B cell (primary cell): ENCODE data around the gene CATSPER3. TPM values are rescaled to one million over a fixed set of nuclear protein-coding genes. Genes with fewer than 3 reads are reported as not detected.
A peak's percentile ranks its signal among the peaks of the same experiment; 100 is the strongest.

ENCODE experiments used
- ATAC-seq: fragments of 200-7000 bp; cut with Tn5 transposase; one replicate; pipeline ENCODE4 v1.10.0; 2021; ENCODE audit warnings: low read depth, mild to moderate bottlenecking, moderate number of reproducible peaks, moderate library complexity
- CTCF ChIA-PET: fragments of 350-600 bp; sonication (Branson Sonifier 250); formaldehyde crosslinking; loops from one replicate; lab custom pipeline; 2021; ENCODE audit warnings: antibody characterized with exemption, inconsistent platforms; lab: Charles Lee
- POLR2A ChIA-PET: fragments of 350-600 bp; sonication (Branson Sonifier 250); formaldehyde crosslinking; loops from one replicate; lab custom pipeline; 2021; ENCODE audit warnings: antibody characterized with exemption; lab: Charles Lee
- DNase-seq: peaks from one replicate; pipeline ENCODE4 v3.0.0; 2013
- H2AFZ ChIP-seq: 2 replicates; pipeline ENCODE4 v1.6.1; 2012; ENCODE audit warnings: mild to moderate bottlenecking, low read depth, low read length; ENCODE audit not compliant: insufficient read depth, poor library complexity, severe bottlenecking
- H3K27ac ChIP-seq, 2 donors: 1 replicate in 1 of 2; 2 replicates in 1 of 2; pipeline ENCODE4 v1.5.1; 2012 to 2013; ENCODE audit warnings: low read length in 2 of 2, mild to moderate bottlenecking in 2 of 2, moderate library complexity in 1 of 2
- H3K27me3 ChIP-seq, 4 experiments: fragments of 200-600 bp in 1 of 4; sonication (generic) in 1 of 4; replicated peaks in 1 of 4; 1 replicate in 2 of 4; 2 replicates in 2 of 4; pipeline versions ENCODE4 v1.6.1 to v1.7.0; 2013 to 2016; ENCODE audit warnings: low read length in 3 of 4, mild to moderate bottlenecking in 2 of 4, mixed read lengths in 1 of 4, moderate library complexity in 1 of 4; ENCODE audit not compliant: insufficient read depth in 4 of 4, control insufficient read depth in 3 of 4; ENCODE audit errors: control extremely low read depth in 1 of 4
- H3K36me3 ChIP-seq, 2 experiments: replicated peaks in 1 of 2; 1 replicate in 1 of 2; 2 replicates in 1 of 2; pipeline versions ENCODE4 v1.6.1 to v1.7.1; 2013; ENCODE audit warnings: low read length in 1 of 2; ENCODE audit not compliant: insufficient read depth in 2 of 2, control insufficient read depth in 1 of 2; ENCODE audit errors: control extremely low read depth in 1 of 2, extremely low read depth in 1 of 2
- H3K4me1 ChIP-seq, 2 donors: fragments of 200-600 bp in 1 of 2; sonication (generic) in 1 of 2; 1 replicate in 1 of 2; 2 replicates in 1 of 2; pipeline versions ENCODE4 v1.5.1 to v1.6.1; 2013 to 2017; ENCODE audit warnings: low read length in 2 of 2; ENCODE audit not compliant: control insufficient read depth in 2 of 2, insufficient read depth in 2 of 2
- H3K4me2 ChIP-seq: replicated peaks from 2 replicates; pipeline ENCODE3; 2012; ENCODE audit warnings: mild to moderate bottlenecking, low read depth, low read length; ENCODE audit not compliant: poor library complexity, severe bottlenecking
- H3K4me3 ChIP-seq, 5 experiments: fragments of 200-600 bp in 1 of 5; sonication (generic) in 1 of 5; 1 replicate in 3 of 5; 2 replicates in 2 of 5; pipeline versions ENCODE4 v1.5.1 to v1.7.0; 2011 to 2016; ENCODE audit warnings: low read length in 4 of 5, mild to moderate bottlenecking in 4 of 5, low read depth in 2 of 5, control low read depth in 1 of 5, moderate library complexity in 1 of 5; ENCODE audit not compliant: insufficient read depth in 1 of 5; ENCODE audit errors: control extremely low read depth in 1 of 5, extremely low read depth in 1 of 5
- H3K79me2 ChIP-seq: fragments of 200-600 bp; sonication (generic); one replicate; pipeline ENCODE4 v1.6.0; 2016; ENCODE audit warnings: low read length; ENCODE audit not compliant: control insufficient read depth, insufficient read depth
- H3K9ac ChIP-seq: fragments of 200-600 bp; sonication (generic); 2 replicates; pipeline ENCODE4 v1.6.1; 2017; ENCODE audit warnings: mild to moderate bottlenecking, low read length, moderate library complexity
- H3K9me3 ChIP-seq, 3 donors: one replicate each; pipeline versions ENCODE4 v1.6.1 to v1.7.1; 2013; ENCODE audit warnings: low read length in 2 of 3; ENCODE audit not compliant: control insufficient read depth in 2 of 3, insufficient read depth in 1 of 3; ENCODE audit errors: control extremely low read depth in 1 of 3
- H4K20me1 ChIP-seq: 2 replicates; pipeline ENCODE4 v1.6.0; 2012; ENCODE audit warnings: mild to moderate bottlenecking, low read length; ENCODE audit not compliant: insufficient read depth, control insufficient read depth, poor library complexity, severe bottlenecking
- H3K27ac Mint-ChIP-seq: one replicate; pipeline ENCODE4 v1.8.0; 2021; ENCODE audit warnings: mixed read lengths
- H3K27me3 Mint-ChIP-seq: one replicate; pipeline ENCODE4 v1.8.0; 2021; ENCODE audit warnings: mixed read lengths
- H3K4me1 Mint-ChIP-seq: one replicate; pipeline ENCODE4 v1.8.0; 2021; ENCODE audit warnings: mixed read lengths
- H3K4me3 Mint-ChIP-seq: one replicate; pipeline ENCODE4 v1.8.0; 2021; ENCODE audit warnings: mixed read lengths
- H3K9me3 Mint-ChIP-seq: one replicate; pipeline ENCODE4 v1.8.0; 2022; ENCODE audit warnings: mixed read lengths; ENCODE audit not compliant: insufficient read depth
- EZH2 ChIP-seq: IDR thresholded peaks from 2 replicates; pipeline ENCODE4 v1.6.1; 2012; ENCODE audit warnings: borderline replicate concordance, low read depth, mild to moderate bottlenecking, moderate library complexity, low read length; ENCODE audit not compliant: insufficient read depth, poor library complexity, severe bottlenecking
- WGBS: methylation state at CpG from one replicate; pipeline ENCODE4 v1.1.5; 2013; ENCODE audit warnings: missing lambda C conversion rate; ENCODE audit not compliant: insufficient coverage; 5-methylcytosine and 5-hydroxymethylcytosine counted together
- intact Hi-C: fragments of 100-400 bp; cut with micrococcal nuclease; formaldehyde crosslinking; loops from one replicate; pipeline ENCODE4 v1.10.0; 2022
- polyA plus RNA-seq: library from polyadenylated mRNA; depleted of rRNA; stranded (reverse); fragments of >200 nt; gene quantifications from 2 replicates; pipeline ENCODE4 v1.2.3, GENCODE V29; 2012
- total RNA-seq, 2 donors: library from RNA; stranded (reverse); fragments of 120-200 nt in 1 of 2; gene quantifications; 1 replicate in 1 of 2; 2 replicates in 1 of 2; pipeline versions ENCODE4 v1.2.3 to v1.2.4, GENCODE V29; 2013 to 2022
- TF ChIP-seq, protein P1 (sequence below): fragments of 200-600 bp; IDR thresholded peaks from one replicate; pipeline ENCODE4 v1.8.0; 2022; ENCODE audit warnings: antibody characterized with exemption, mild to moderate bottlenecking

Gene CATSPER3
- total and polyA plus RNA-seq, 2 donors (not counting 1 experiment from before 2014, with no cell fraction given) = 0.79 to 1.3 TPM

DNA sequence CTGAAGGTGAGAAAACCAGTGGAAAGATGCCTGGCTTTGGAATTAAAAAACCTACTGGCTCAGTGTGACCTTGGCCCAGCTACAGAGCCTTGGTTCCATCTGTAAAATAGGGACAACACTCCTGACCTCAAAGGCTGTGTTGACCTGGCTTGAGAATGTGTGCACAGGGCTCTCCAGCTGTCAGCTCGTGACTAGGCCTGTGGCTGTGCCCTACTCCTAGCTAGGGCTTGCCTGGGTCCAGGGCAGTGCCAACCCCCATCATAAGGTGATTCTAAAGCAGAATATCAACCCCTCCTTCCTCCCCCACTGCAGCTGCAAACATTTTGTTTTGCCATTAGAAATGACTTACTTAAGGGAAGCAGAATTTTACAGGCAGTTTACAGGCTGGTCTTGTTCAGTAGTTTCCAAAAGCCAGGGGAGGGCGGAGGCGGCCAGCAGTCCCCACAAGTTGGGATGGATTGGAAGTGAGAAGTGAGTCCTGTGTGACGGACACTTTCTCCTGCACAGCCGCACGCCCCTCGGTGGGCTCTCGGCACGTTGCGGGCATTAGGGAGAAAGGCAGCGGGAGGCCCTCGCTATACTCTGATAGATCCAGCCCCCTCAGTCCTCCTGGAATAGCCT is 59.0 kb downstream of the CATSPER3 start:
- POLR2A ChIA-PET = no interaction called here
- peaks cover 24% of the 10 kb centered on the region for H3K4me1 Mint-ChIP-seq
- Histone ChIP-seq H3K9ac (no peak overlapping the region), H3K4me3 (no peak overlapping the region), H3K27ac (no peak overlapping the region), H4K20me1 (peaks cover 12% of the 10 kb centered on the region), H3K36me3 (no peaks in the 10 kb centered on the region), H3K79me2 (no peaks in the 10 kb centered on the region), H3K4me2 (no peak overlapping the region), H3K4me1 (peaks cover 32 to 51% of the 10 kb centered on the region in 2 donors), H3K9me3 (peaks cover 3 to 46% (median 10%) of the 10 kb centered on the region in 3 donors), H3K27me3 (peaks cover 0 to 74% (median 48%) of the 10 kb centered on the region in 4 experiments), H2AFZ (no peak overlapping the region)
- no peak overlapping the region for H3K27ac Mint-ChIP-seq
- H3K27me3 Mint-ChIP-seq = peaks cover 65% of the 10 kb centered on the region
- intact Hi-C loops = no loop called here
- H3K4me3 Mint-ChIP-seq = no peak overlapping the region
- 76% methylated on average over 12 of the region's 12 CpGs for WGBS
- peaks cover 3% of the 10 kb centered on the region for H3K9me3 Mint-ChIP-seq
- CTCF ChIA-PET = no interaction called here
- no peak for DNase-seq
- TF ChIP-seq, protein P1, sequence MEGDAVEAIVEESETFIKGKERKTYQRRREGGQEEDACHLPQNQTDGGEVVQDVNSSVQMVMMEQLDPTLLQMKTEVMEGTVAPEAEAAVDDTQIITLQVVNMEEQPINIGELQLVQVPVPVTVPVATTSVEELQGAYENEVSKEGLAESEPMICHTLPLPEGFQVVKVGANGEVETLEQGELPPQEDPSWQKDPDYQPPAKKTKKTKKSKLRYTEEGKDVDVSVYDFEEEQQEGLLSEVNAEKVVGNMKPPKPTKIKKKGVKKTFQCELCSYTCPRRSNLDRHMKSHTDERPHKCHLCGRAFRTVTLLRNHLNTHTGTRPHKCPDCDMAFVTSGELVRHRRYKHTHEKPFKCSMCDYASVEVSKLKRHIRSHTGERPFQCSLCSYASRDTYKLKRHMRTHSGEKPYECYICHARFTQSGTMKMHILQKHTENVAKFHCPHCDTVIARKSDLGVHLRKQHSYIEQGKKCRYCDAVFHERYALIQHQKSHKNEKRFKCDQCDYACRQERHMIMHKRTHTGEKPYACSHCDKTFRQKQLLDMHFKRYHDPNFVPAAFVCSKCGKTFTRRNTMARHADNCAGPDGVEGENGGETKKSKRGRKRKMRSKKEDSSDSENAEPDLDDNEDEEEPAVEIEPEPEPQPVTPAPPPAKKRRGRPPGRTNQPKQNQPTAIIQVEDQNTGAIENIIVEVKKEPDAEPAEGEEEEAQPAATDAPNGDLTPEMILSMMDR = no peak
- TF ChIP-seq EZH2 = no peak
- no peak for ATAC-seq

DNA sequence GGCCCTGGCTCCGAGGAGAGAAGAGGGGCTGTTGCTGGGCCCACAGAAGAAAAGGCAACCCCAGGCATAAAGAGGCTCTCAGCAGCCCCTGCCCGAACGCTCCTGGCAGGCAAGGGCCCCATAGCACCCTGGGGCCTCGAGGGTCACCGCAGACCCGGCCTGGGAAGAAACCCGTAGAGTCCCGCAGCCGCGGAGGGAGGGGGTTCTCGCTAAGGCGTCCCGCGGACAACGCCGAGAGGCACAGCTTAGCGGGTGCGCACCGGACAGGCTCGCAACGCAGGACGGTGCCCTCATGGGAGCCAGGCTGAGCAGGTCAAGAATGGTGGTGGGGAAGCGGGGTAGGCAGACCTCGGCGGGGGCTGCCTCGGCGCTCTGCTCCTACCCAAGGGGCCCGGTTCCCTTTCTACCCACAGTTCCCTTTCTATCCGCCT is 59.6 kb downstream of the CATSPER3 start:
- H3K4me3 Mint-ChIP-seq = peak overlapping the region; percentile 16
- H3K27ac Mint-ChIP-seq = peak overlapping the region; percentile 22
- H3K4me1 Mint-ChIP-seq = peaks cover 29% of the 10 kb centered on the region

More for the DNA sequence above, 59.6 kb downstream of the CATSPER3 start:
- H4K20me1 ChIP-seq = peaks cover 12% of the 10 kb centered on the region
- peaks cover 68% of the 10 kb centered on the region for H3K27me3 Mint-ChIP-seq
- no peaks in the 10 kb centered on the region for H3K36me3 ChIP-seq
- H3K9me3 ChIP-seq = peaks cover 3 to 48% (median 10%) of the 10 kb centered on the region in 3 donors
- TF ChIP-seq, protein P1 = no peak
- TF ChIP-seq EZH2 = no peak
- ChIA-PET CTCF (no interaction called here), POLR2A (no interaction called here)
- peaks cover 36 to 56% of the 10 kb centered on the region in 2 donors for H3K4me1 ChIP-seq
- no peak overlapping the region for H3K9ac ChIP-seq
- DNase-seq (no peak), ATAC-seq (no peak)
- peak overlapping the region; percentile 50 for H3K4me2 ChIP-seq
- H3K27ac ChIP-seq = no peak overlapping the region
- H3K79me2 ChIP-seq = no peaks in the 10 kb centered on the region
- peaks cover 3% of the 10 kb centered on the region for H3K9me3 Mint-ChIP-seq
- H3K27me3 ChIP-seq = peaks cover 0 to 79% (median 53%) of the 10 kb centered on the region in 4 experiments
- intact Hi-C loops = no loop called here
- H3K4me3 ChIP-seq = no peak overlapping the region
- H2AFZ ChIP-seq = no peak overlapping the region
- WGBS = 16% methylated on average over 29 of the region's 29 CpGs
